NCI-H128 (cell line): ENCODE measurements around the gene VAV2.

Experiments used
- DNase-seq: peaks from one replicate; lab custom pipeline; 2025; ENCODE audit not compliant: unreplicated experiment; lab: John Stamatoyannopoulos, UW

VAV2 gene

GRCh38 chr9:133844398-133844784 is 147.7 kb downstream of the VAV2 start:
- DNase-seq, result no peak

GRCh38 chr9:133843751-133844397 is 148.2 kb downstream of the VAV2 start:
- no peak for DNase-seq

GRCh38 chr9:133843250-133843649 is 148.9 kb downstream of the VAV2 start:
- DNase-seq, result no peak

DNA sequence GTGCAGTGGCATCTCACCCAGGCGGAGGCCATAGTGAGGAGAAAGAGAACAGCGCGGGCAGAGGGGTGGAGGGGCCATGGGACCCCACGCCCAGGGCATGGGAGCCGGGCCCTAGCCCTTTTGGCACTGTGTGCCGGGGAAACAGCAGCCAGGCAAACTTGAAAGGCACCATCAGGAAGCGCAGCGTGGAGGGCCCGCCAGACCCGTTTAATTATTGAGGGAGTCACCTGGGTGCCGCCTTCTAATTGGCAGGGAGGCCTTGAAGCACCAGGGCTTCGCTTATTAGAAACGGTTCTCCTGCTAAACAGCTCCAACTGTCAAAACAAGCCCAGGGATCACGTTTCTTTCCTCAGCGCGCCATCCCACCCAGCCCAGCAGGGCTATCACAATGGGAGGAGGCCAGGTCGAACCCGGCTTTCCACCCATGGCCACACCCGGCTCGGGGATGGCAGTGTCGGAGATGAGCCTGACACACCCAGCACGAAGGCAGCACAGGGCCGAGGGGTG is 149.3 kb downstream of the VAV2 start:
- DNase-seq, result peak; percentile 29

- DNase-seq, result no peak
Measured at GRCh38 chr9:133842174-133842573, 149.9 kb downstream of the VAV2 start.

DNA sequence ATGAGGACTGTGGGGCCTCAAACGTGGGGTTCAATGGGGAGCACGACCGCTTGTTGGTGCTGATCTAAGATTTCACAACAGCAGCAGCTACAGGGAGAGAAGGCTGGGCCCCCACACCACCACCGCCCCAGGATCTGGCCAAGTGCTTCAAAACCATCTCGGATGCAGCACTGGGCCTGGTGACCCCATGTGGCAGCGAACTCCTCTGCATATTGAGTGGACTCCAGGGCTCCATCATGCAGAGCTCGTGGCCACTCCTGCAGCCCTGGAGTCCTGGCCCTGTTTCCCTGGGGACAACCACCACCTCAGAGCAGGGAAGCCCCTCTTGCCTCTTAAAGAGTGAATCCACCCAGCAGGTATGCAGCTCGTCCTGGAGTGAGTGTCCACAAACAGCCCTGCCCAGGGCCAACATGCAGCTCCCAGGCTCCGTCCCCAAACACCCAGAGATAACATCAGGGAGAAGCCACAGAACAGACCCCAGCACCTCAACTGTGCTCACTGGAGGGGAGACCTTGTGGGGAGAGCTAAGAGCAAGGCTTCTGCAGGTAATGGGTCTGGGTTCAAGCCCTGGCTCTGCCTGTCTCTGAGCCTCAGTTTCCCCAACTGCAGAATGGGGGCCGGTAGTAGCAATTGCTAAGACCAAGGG is 150.8 kb downstream of the VAV2 start:
- DNase-seq, result no peak

GRCh38 chr9:133839822-133840329 is 152.2 kb downstream of the VAV2 start:
- DNase-seq, result no peak

GRCh38 chr9:133838859-133839507 is 153.1 kb downstream of the VAV2 start:
- no peak for DNase-seq

- no peak for DNase-seq
Measured at GRCh38 chr9:133837627-133838597, 154.2 kb downstream of the VAV2 start.

DNA sequence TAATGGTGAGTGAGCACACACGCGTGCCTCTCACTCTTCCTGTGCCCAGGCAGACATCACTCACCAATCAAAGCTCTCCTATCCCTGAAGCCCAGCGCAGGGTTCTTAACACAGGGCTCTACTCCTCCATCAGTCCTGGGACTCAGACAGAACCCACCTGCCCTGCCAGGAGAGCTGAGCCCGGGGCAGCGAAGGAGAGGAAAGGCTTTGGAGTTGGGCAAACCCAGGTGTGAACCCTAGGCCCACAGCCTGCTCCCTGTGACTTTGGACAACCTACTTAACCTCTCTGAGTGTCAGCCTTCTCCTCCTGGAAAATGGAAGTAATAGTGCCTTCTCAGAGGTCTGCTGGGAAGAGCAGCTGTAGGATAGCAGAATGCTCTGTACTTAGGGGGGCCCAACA is 155.3 kb downstream of the VAV2 start:
- no peak for DNase-seq

DNA sequence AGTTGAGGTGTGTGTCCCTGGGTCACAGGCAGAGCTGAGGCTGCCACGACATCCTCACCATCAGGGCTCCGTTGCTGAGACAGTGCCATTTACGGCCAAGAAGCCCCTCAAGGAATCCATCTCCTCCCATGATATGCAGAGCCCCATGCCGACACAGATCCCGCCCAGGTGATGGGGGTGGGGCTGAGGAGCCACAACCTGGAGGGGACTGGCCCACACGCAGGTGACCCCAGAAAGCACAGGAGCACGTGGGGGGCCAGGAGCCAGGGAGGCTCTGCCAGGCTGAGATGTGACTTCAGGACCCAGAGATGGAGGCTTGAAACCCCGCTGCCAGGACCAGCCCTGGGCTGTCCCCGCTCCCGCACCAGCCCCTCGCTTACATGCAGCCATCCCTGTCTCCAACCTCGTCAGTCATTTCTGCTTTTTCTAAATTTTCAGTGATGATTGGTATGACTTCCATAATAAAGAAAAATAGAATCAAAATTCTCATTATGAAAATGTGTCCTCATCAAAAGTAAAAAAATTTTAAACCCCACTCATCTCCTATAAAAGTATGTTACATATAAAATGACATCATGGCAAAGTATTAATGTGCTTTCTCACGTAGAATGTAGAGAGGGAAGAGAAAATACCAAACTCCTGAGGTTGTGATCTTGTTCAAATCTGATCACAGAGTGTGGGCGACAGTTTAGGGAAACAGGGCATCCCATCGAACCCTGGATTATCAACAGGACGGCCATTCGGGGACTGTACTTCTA is 155.9 kb downstream of the VAV2 start:
- no peak for DNase-seq

GRCh38 chr9:133835262-133835901 is 156.7 kb downstream of the VAV2 start:
- DNase-seq, result no peak

DNA sequence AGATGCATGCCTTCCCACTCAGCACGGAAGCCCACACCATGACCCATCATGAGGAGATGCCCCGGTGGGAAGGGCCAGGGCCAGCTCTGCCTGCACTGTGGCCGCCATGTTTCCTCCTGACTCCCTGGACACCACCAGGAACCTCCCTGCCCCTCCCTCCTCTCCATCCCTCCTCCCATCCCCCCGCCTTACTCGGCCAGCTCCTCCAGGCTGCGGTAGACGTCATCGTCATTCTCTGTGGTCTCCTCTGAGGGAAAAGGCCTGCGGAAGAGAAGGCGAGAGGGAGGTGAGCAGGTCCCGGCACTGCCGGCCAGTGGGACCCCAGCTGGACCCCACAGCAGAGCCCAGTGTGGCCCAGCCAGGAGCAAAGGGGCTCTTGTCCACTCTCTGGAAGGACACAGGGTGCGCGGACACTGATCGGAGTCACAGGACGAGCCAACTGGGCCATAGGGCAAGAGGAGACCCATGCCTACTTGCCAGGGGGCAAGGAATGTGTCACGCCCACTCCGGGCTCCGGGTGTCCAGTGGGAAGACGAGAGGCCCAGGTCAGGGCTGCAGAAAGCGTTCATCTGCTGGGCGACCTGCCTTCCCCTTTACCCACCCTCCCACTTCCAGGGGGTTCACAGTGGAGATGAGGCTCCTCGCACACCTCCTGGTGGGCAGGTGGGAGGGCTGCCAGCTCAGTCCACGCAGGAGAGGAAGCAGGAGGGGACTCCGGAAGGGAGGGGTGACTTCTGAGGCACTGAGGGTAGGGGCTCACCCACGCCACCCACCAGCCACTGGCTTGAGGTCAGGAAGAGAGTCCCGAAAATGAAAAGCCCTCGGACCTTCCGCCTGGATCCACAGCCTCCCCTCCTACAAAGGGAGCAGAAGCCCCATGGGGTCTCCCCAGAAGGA is 157.8 kb downstream of the VAV2 start:
- no peak for DNase-seq

DNA sequence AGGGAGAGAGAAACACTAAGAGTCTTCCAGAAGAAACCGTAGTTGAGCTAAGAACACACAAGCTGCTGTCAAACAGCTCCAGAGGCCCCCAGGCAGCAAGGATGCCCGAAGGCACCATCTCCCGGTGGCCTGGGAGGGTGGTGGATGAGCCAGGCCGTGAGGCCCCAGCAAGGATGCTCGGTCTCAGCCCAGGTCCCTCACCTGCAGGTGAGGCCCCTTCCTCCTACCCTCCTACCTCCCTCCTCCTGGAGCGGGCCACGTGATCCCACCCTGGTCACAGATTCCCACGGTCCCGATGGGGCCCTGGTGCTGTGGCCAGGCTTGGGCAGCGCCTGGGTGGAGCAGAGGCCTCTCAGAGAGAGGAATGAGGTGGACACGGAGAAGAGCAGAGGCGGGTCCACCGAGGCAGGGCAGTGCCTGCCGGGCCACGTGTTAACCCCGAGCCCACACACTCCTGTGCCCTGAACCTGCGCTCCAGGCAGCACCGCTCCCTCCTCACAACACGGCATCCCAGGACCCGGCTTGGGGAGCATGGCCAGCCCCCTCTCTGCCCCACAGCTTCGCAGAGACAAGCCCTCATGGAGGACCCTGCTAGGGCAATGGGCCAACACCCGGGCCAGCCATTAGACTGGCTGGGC is 158.6 kb downstream of the VAV2 start:
- no peak for DNase-seq

DNA sequence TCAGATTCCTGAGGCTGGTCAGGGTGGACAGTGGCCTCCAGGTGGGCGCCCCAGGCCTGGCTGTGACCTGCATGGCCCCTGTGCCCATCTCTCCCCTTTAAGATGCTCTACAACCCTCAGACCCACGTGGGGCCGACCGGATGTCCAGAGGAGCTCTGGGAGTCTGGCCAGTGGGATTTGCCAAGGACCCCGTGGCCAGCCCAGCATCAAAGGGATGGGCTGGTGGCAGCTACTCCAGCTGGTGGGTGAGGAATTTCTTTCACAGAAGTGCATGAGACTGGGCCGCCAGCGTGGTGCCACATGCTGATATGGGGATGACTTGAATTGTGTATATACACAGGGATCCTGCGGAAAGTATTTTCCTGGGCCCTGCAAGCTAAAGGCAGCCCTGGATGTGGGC is 159.2 kb downstream of the VAV2 start:
- no peak for DNase-seq

DNA sequence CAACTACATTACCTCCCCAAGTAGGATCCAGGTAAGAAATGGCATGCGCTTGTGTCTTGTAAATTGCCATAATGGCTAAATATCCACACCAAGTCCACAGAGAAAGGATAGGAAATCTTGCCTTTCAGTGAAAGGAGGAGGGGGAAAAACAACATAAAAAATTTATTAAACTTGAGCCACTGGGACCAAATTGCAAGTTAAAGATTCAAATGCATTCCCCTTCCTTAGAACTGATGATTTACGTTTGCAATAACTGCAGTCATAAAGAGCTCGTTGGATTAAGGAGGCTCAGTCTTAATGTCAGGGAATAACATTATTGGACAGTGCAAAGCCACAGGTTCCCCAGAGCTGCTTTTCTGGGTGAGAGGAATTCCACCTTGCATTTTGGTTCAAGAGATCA is 161.4 kb downstream of the VAV2 start:
- DNase-seq, result no peak

GRCh38 chr9:133830310-133830709 is 161.8 kb downstream of the VAV2 start:
- no peak for DNase-seq

DNA sequence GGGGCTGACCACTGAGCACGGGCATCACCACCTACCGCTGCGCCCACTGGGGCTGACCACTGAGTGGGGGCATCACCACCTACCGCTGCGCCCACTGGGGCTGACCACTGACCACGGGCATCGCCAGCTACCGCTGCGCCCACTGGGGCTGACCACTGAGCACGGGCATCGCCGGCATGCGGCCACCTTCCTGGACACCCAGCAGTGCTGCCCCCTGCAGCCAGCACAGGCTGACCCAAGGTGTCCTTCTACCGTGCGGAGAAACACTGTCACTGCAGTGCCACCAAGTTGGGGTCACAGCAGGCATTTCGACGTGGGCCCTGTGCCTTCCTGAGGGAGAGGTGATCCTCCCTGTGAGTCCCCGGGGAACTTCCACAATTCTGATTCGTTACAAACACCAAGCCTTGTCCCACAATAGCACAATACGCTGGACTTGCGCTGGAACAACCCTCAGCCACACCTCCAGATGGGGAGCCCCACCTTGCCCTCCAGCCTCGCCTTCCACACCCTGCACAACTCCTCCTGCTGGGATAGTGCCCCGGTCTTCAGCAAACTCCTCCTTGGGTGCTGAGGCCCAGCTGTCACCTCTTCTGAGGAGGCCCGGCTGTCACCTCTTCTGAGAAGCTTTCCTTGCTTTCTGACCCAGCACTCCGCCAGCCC is 163.7 kb downstream of the VAV2 start:
- no peak for DNase-seq
